IMR-90 (cell line): ENCODE measurements around the gene KIFBP. TPM values are rescaled to one million over a fixed set of nuclear protein-coding genes. Genes with fewer than 3 reads are reported as not detected.

ENCODE experiments used
- ATAC-seq: fragments of 200-7000 bp; cut with Tn5 transposase; 2 replicates; pipeline ENCODE4 v1.9.1; 2020; ENCODE audit warnings: low read depth, mild to moderate bottlenecking, moderate library complexity
- BruUV-seq: library from RNA; stranded (reverse); fragments of 400-500 nt; replicated peaks from 2 replicates; lab custom pipeline; 2021; lab: Mats Ljungman, UMichigan
- CTCF ChIA-PET: fragments of 300-600 bp; formaldehyde crosslinking; extraction: SDS; loops from one replicate; lab custom pipeline; 2021; ENCODE audit warnings: antibody characterized with exemption; lab: Yijun Ruan, JAX
- POLR2A ChIA-PET: fragments of 300-600 bp; sonication (Branson Sonifier 250); formaldehyde crosslinking; loops from one replicate; lab custom pipeline; 2022; ENCODE audit warnings: antibody characterized with exemption; ENCODE audit not compliant: unreplicated experiment; lab: Charles Lee
- DNase-seq: peaks from one replicate; pipeline ENCODE4 v3.0.0; 2013
- H2AFZ ChIP-seq: replicated peaks from 2 replicates; pipeline ENCODE3; 2013; ENCODE audit warnings: low read length, mild to moderate bottlenecking; ENCODE audit not compliant: poor library complexity
- H2AK5ac ChIP-seq: 2 replicates; pipeline ENCODE4 v1.6.1; 2013; ENCODE audit warnings: low read depth, low read length, inconsistent platforms
- H2AK9ac ChIP-seq: replicated peaks from 2 replicates; pipeline ENCODE3; 2013; ENCODE audit warnings: mild to moderate bottlenecking, low read depth, low read length, moderate library complexity; ENCODE audit not compliant: poor library complexity
- H2BK120ac ChIP-seq: 2 replicates; pipeline ENCODE4 v1.6.1; 2013; ENCODE audit warnings: low read depth, low read length, inconsistent platforms
- H2BK15ac ChIP-seq: 3 replicates; pipeline ENCODE4 v1.6.1; 2013; ENCODE audit warnings: low read depth, low read length, inconsistent platforms
- H2BK20ac ChIP-seq: 2 replicates; pipeline ENCODE4 v1.6.1; 2013; ENCODE audit warnings: low read depth, mild to moderate bottlenecking, inconsistent platforms, low read length, moderate library complexity
- H2BK5ac ChIP-seq: 2 replicates; pipeline ENCODE4 v1.6.1; 2013; ENCODE audit warnings: mild to moderate bottlenecking, low read depth, low read length, inconsistent platforms; ENCODE audit not compliant: poor library complexity, severe bottlenecking
- H3K14ac ChIP-seq: replicated peaks from 2 replicates; pipeline ENCODE4 v1.6.1; 2013; ENCODE audit warnings: low read depth, low read length, inconsistent platforms
- H3K18ac ChIP-seq: 2 replicates; pipeline ENCODE4 v1.6.1; 2013; ENCODE audit warnings: low read depth, low read length, control low read depth
- H3K23ac ChIP-seq: 2 replicates; pipeline ENCODE4 v1.6.1; 2013; ENCODE audit warnings: low read depth, low read length, inconsistent platforms
- H3K27ac ChIP-seq: 2 replicates; pipeline ENCODE4 v1.5.1; 2013; ENCODE audit warnings: mild to moderate bottlenecking, control low read depth, low read length; ENCODE audit not compliant: insufficient read depth
- H3K27me3 ChIP-seq: 2 replicates; pipeline ENCODE4 v1.6.1; 2013; ENCODE audit warnings: low read length; ENCODE audit not compliant: control insufficient read depth, insufficient read depth
- H3K36me3 ChIP-seq: 2 replicates; pipeline ENCODE4 v1.6.1; 2013; ENCODE audit warnings: low read length, mixed read lengths; ENCODE audit not compliant: control insufficient read depth, insufficient read depth
- H3K4ac ChIP-seq: 2 replicates; pipeline ENCODE4 v1.6.1; 2013; ENCODE audit warnings: low read depth, low read length, inconsistent platforms
- H3K4me1 ChIP-seq: 2 replicates; pipeline ENCODE4 v1.6.1; 2013; ENCODE audit warnings: low read length, mixed read lengths; ENCODE audit not compliant: control insufficient read depth, insufficient read depth
- H3K4me2 ChIP-seq: 2 replicates; pipeline ENCODE4 v1.6.1; 2013; ENCODE audit warnings: low read depth, mild to moderate bottlenecking, control low read depth, low read length, moderate library complexity
- H3K4me3 ChIP-seq: 2 replicates; pipeline ENCODE4 v1.5.1; 2013; ENCODE audit warnings: low read depth, mild to moderate bottlenecking, control low read depth, low read length, moderate library complexity; ENCODE audit not compliant: insufficient read depth
- H3K56ac ChIP-seq: 2 replicates; pipeline ENCODE4 v1.6.1; 2013; ENCODE audit warnings: low read length, inconsistent platforms; ENCODE audit not compliant: insufficient read depth; ENCODE audit errors: extremely low read depth
- H3K79me1 ChIP-seq, 2 experiments: 2 replicates each; pipeline ENCODE4 v1.6.1; 2013; ENCODE audit warnings: low read length in 2 of 2, inconsistent platforms in 1 of 2, low read depth in 1 of 2
- H3K9ac ChIP-seq: 2 replicates; pipeline ENCODE4 v1.6.1; 2013; ENCODE audit warnings: low read depth, low read length, control low read depth
- H3K9me1 ChIP-seq: 2 replicates; pipeline ENCODE4 v1.6.1; 2013; ENCODE audit warnings: low read length, inconsistent platforms; ENCODE audit not compliant: insufficient read depth
- H3K9me3 ChIP-seq: 2 replicates; pipeline ENCODE4 v1.6.1; 2013; ENCODE audit warnings: low read length; ENCODE audit not compliant: control insufficient read depth, insufficient read depth
- H4K20me1 ChIP-seq: 2 replicates; pipeline ENCODE4 v1.6.1; 2013; ENCODE audit warnings: low read length, inconsistent platforms; ENCODE audit not compliant: insufficient read depth
- H4K5ac ChIP-seq: 2 replicates; pipeline ENCODE4 v1.6.1; 2013; ENCODE audit warnings: mild to moderate bottlenecking, low read depth, low read length, control low read depth
- H4K8ac ChIP-seq, 2 experiments: 2 replicates each; pipeline ENCODE4 v1.6.1; 2013; ENCODE audit warnings: low read depth in 2 of 2, low read length in 2 of 2, control low read depth in 1 of 2, inconsistent platforms in 1 of 2
- H4K91ac ChIP-seq: 2 replicates; pipeline ENCODE4 v1.6.1; 2013; ENCODE audit warnings: low read depth, low read length, inconsistent platforms; ENCODE audit not compliant: insufficient read depth
- BHLHE40 ChIP-seq: fragments of 150-350 bp; IDR thresholded peaks from 2 replicates; pipeline ENCODE4 v1.6.1; 2016; ENCODE audit warnings: mild to moderate bottlenecking, low read depth, low read length
- CHD1 ChIP-seq: IDR thresholded peaks from 2 replicates; pipeline ENCODE4 v1.6.1; 2012; ENCODE audit warnings: low read depth, low read length, improper control_type of control experiment
- CTCF ChIP-seq: conservative IDR thresholded peaks from 2 replicates; pipeline ENCODE4 v1.5.1; 2012; ENCODE audit warnings: mild to moderate bottlenecking, low read depth, low read length, improper control_type of control experiment
- FOS ChIP-seq: fragments of 150-350 bp; IDR thresholded peaks from 2 replicates; pipeline ENCODE4 v1.6.1; 2016; ENCODE audit warnings: low read depth, low read length
- MAZ ChIP-seq: IDR thresholded peaks from 2 replicates; pipeline ENCODE4 v1.6.1; 2012; ENCODE audit warnings: low read depth, mild to moderate bottlenecking, low read length, improper control_type of control experiment, moderate library complexity, borderline replicate concordance
- NFE2L2 ChIP-seq: fragments of 150-350 bp; IDR thresholded peaks from 2 replicates; pipeline ENCODE4 v1.6.1; 2016; ENCODE audit warnings: low read depth, mild to moderate bottlenecking, low read length
- POLR2A ChIP-seq: IDR thresholded peaks from 2 replicates; pipeline ENCODE4 v1.6.1; 2012; ENCODE audit warnings: mild to moderate bottlenecking, low read depth, low read length
- RCOR1 ChIP-seq: IDR thresholded peaks from 2 replicates; pipeline ENCODE4 v1.6.1; 2012; ENCODE audit warnings: mild to moderate bottlenecking, low read length, improper control_type of control experiment; ENCODE audit not compliant: insufficient replicate concordance
- RFX5 ChIP-seq: IDR thresholded peaks from 2 replicates; pipeline ENCODE4 v1.8.0; 2012; ENCODE audit warnings: low read depth, mild to moderate bottlenecking, low read length, moderate library complexity
- SMC3 ChIP-seq: fragments of 150-350 bp; IDR thresholded peaks from 2 replicates; pipeline ENCODE4 v1.6.1; 2016; ENCODE audit warnings: low read depth, mild to moderate bottlenecking, antibody characterized with exemption, low read length, moderate library complexity
- USF2 ChIP-seq: fragments of 150-350 bp; IDR thresholded peaks from 2 replicates; pipeline ENCODE4 v1.6.1; 2017; ENCODE audit warnings: mild to moderate bottlenecking, antibody characterized with exemption, low read length, low read depth
- WGBS, 2 experiments: methylation state at CpG; one replicate each; pipeline versions ENCODE4 v1.1.5 to v1.1.7; 2013; ENCODE audit warnings: missing lambda C conversion rate in 2 of 2; ENCODE audit not compliant: insufficient read length in 1 of 2; ENCODE audit errors: extremely low coverage in 2 of 2; 5-methylcytosine and 5-hydroxymethylcytosine counted together
- dilution Hi-C: fragments of 300-500 bp; cut with HindIII; formaldehyde crosslinking; loops from one replicate; pipeline ENCODE4 v1.14.3; 2018; ENCODE audit warnings: low sequenced_read_pairs; ENCODE audit not compliant: unreplicated experiment
- in situ Hi-C: fragments of 300-500 bp; cut with MboI; formaldehyde crosslinking; loops from 3 replicates; pipeline ENCODE4 v1.14.3; 2019; ENCODE audit warnings: low sequenced_read_pairs, inconsistent platforms, mixed read lengths
- intact Hi-C: fragments of 100-400 bp; cut with micrococcal nuclease; formaldehyde crosslinking; loops from 2 replicates; pipeline ENCODE4 v1.10.0; 2022
- polyA plus RNA-seq, 3 experiments: library from polyadenylated mRNA; depleted of rRNA; stranded (reverse); fragments of >200 nt; gene quantifications; 2 replicates each; pipeline ENCODE4 v1.2.3, GENCODE V29; 2012; ENCODE audit warnings: low replicate concordance in 1 of 3
- total RNA-seq: library from RNA; depleted of rRNA; stranded (reverse); fragments of >200 nt; gene quantifications from 2 replicates; pipeline ENCODE4 v1.2.3, GENCODE V29; 2012
- TF ChIP-seq, protein P1 (sequence below): fragments of 150-350 bp; IDR thresholded peaks from 2 replicates; pipeline ENCODE4 v1.6.1; 2016; ENCODE audit warnings: low read depth, mild to moderate bottlenecking, low read length, moderate library complexity, borderline replicate concordance

Gene KIFBP
- total and polyA plus RNA-seq, 2 of the 4 experiments (the other 2 are of a cell fraction) = 30.6 to 51.3 TPM

GRCh38 chr10:69062901-69063300 lies 74.3 kb downstream of the KIFBP start:
- Histone ChIP-seq H3K36me3 (no peaks in the 10 kb centered on the region), H3K56ac (peak overlapping the region; percentile 98), H2BK120ac (peak overlapping the region; percentile 99), H4K8ac (peak overlapping the region; percentile 91 to 98; a peak in 3 of 4 replicates), H2AK5ac (peak overlapping the region; percentile 98), H3K4ac (peak overlapping the region; percentile 99), H3K23ac (peak overlapping the region; percentile 99), H3K79me1 (peaks cover 0 to 14% of the 10 kb centered on the region in 2 experiments; a peak in 2 of 4 replicates), H2BK20ac (peak overlapping the region; percentile 98), H3K9ac (no peak overlapping the region), H3K9me1 (peaks cover 26% of the 10 kb centered on the region), H3K18ac (peak overlapping the region; percentile 99), H4K5ac (peak overlapping the region; percentile 97; the same call in 1 of the 2 replicates), H4K91ac (peak overlapping the region; percentile 99), H2AK9ac (peak overlapping the region; percentile 20), H3K27ac (peak overlapping the region; percentile 100; the same call in 1 of the 2 replicates), H3K9me3 (no peaks in the 10 kb centered on the region), H2BK5ac (peak overlapping the region; percentile 100), H3K14ac (peak overlapping the region; percentile 98), H4K20me1 (no peaks in the 10 kb centered on the region), H2BK15ac (peak overlapping the region; percentile 100), H3K4me3 (no peak overlapping the region), H2AFZ (no peak overlapping the region), H3K4me1 (peaks cover 25% of the 10 kb centered on the region), H3K4me2 (no peak overlapping the region), H3K27me3 (no peaks in the 10 kb centered on the region)
- DNase-seq (no peak), ATAC-seq (no peak)
- CTCF ChIA-PET = interaction anchor here (0.6 kb wide), 1 partner anchor 37 kb away, joined by 3 read pairs; no protein-coding TSS in a partner anchor
- no TSS peak for BruUV-seq
- TF ChIP-seq BHLHE40 (no peak), NFE2L2 (no peak), FOS (no peak), SMC3 (no peak), USF2 (no peak), MAZ (no peak), CHD1 (no peak), POLR2A (no peak), RCOR1 (no peak), RFX5 (no peak), CTCF (no peak)
- TF ChIP-seq, protein P1, sequence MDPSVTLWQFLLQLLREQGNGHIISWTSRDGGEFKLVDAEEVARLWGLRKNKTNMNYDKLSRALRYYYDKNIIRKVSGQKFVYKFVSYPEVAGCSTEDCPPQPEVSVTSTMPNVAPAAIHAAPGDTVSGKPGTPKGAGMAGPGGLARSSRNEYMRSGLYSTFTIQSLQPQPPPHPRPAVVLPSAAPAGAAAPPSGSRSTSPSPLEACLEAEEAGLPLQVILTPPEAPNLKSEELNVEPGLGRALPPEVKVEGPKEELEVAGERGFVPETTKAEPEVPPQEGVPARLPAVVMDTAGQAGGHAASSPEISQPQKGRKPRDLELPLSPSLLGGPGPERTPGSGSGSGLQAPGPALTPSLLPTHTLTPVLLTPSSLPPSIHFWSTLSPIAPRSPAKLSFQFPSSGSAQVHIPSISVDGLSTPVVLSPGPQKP = no peak
- in situ Hi-C loops = no loop called here
- intact Hi-C loops = no loop called here
- no CpG with 5 or more reads among the region's 5 CpGs for WGBS, 2 experiments
- POLR2A ChIA-PET = no interaction called here
- dilution Hi-C loops = no loop called here
